Stimulated activated CD8-positive, alpha-beta memory T cell treated with anti-CD3 and anti-CD28 coated beads, Interleukin-4, amount 100 ng/mL, for 24 hours (primary cell): ENCODE results near the gene CCDC59.

Experiments
- DNase-seq: peaks from one replicate; pipeline ENCODE4 v3.0.0-alpha.2; 2020; ENCODE audit warnings: low read depth

CCDC59 gene

DNA sequence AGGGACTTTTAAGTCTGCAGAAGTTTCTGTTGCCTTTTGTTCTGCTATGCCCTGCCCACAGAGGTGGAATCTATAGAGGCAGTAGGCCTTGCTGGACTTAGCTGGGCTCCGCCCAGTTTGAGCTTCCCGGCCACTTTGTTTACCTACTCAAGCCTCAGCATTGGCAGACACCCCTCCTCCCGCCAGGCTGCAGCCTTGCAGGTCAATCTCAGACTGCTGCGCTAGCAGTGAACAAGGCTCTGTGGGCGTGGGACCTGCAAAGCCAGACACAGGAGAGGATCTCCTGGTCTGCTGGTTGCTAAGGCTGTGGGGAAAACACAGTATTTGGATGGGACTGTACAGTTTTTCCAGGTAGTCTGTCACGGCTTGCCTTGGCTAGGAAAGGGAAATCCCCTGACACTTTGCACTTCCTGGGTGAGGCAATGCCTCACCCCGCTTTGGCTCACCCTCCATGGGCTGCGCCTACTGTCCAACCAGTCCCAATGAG, 43.7 kb downstream of the CCDC59 start:
- no peak for DNase-seq
